K562 (cell line): ENCODE measurements around the gene RAMP2. TPM values are rescaled to one million over a fixed set of nuclear protein-coding genes. Genes with fewer than 3 reads are reported as not detected.

Source experiments
- CTBP1 ChIP-seq: fragments of 450-650 bp; IDR thresholded peaks from 2 replicates; pipeline ENCODE4 v1.6.1; 2016; ENCODE audit warnings: borderline replicate concordance
- DDX20 ChIP-seq: fragments of 450-650 bp; IDR thresholded peaks from 2 replicates; pipeline ENCODE4 v1.6.1; 2016; ENCODE audit warnings: missing genetic modification characterization, low read depth, mild to moderate bottlenecking, missing compliant biosample characterization, moderate library complexity
- EP300 ChIP-seq: IDR thresholded peaks from 2 replicates; pipeline ENCODE4 v1.6.1; 2012; ENCODE audit warnings: low read length, improper control_type of control experiment
- GABPB2 ChIP-seq: fragments of 250-450 bp; sonication (Bioruptor Pico); conservative IDR thresholded peaks from 2 replicates; pipeline ENCODE4 v1.5.1; 2021; ENCODE audit warnings: mild to moderate bottlenecking
- HNRNPH1 ChIP-seq: fragments of 200-400 bp; formaldehyde crosslinking; optimal IDR thresholded peaks from 2 replicates; pipeline ENCODE3; 2017; ENCODE audit warnings: low read depth, mild to moderate bottlenecking, low read length, moderate library complexity
- KLF1 ChIP-seq: fragments of 450-650 bp; IDR thresholded peaks from 2 replicates; pipeline ENCODE4 v1.6.1; 2016; ENCODE audit warnings: missing genetic modification characterization, missing compliant biosample characterization
- MEF2A ChIP-seq: IDR thresholded peaks from 2 replicates; pipeline ENCODE4 v1.6.1; 2011; ENCODE audit warnings: low read depth, mild to moderate bottlenecking, low read length, moderate library complexity; ENCODE audit not compliant: control insufficient read depth
- NBN ChIP-seq: fragments of 450-650 bp; IDR thresholded peaks from 2 replicates; pipeline ENCODE4 v1.6.1; 2016; ENCODE audit warnings: low read depth, mild to moderate bottlenecking
- PHF20 ChIP-seq: fragments of 450-650 bp; IDR thresholded peaks from 2 replicates; pipeline ENCODE4 v1.6.1; 2018; ENCODE audit not compliant: partially characterized antibody
- RBFOX2 ChIP-seq: fragments of 200-400 bp; formaldehyde crosslinking; IDR thresholded peaks from 2 replicates; pipeline ENCODE4 v1.6.1; 2017; ENCODE audit warnings: low read depth, mild to moderate bottlenecking, low read length, moderate library complexity
- RFX7 ChIP-seq: fragments of 250-450 bp; sonication (Bioruptor Pico); IDR thresholded peaks from 2 replicates; pipeline ENCODE4 v1.5.1; 2021; ENCODE audit warnings: mild to moderate bottlenecking
- SRSF1 ChIP-seq: fragments of 200-400 bp; formaldehyde crosslinking; IDR thresholded peaks from 2 replicates; pipeline ENCODE4 v1.6.1; 2017; ENCODE audit warnings: mild to moderate bottlenecking, low read depth, low read length, moderate library complexity
- SRSF3 ChIP-seq: fragments of 200-400 bp; formaldehyde crosslinking; IDR thresholded peaks from 2 replicates; pipeline ENCODE4 v1.6.1; 2016; ENCODE audit warnings: mild to moderate bottlenecking, low read length, moderate library complexity; ENCODE audit not compliant: insufficient read depth
- ZFPM2 ChIP-seq: fragments of 250-450 bp; sonication (Bioruptor Pico); IDR thresholded peaks from 2 replicates; pipeline ENCODE4 v1.5.1; 2022; ENCODE audit warnings: mild to moderate bottlenecking
- ZNF133 ChIP-seq: fragments of 250-450 bp; sonication (Bioruptor Pico); IDR thresholded peaks from 2 replicates; pipeline ENCODE4 v1.4.0; 2020; ENCODE audit warnings: mild to moderate bottlenecking
- ZNF23 ChIP-seq: fragments of 250-450 bp; sonication (Bioruptor Pico); IDR thresholded peaks from 2 replicates; pipeline ENCODE4 v1.4.0; 2020; ENCODE audit warnings: mild to moderate bottlenecking
- ZNF239 ChIP-seq: fragments of 250-450 bp; sonication (Bioruptor Pico); IDR thresholded peaks from 2 replicates; pipeline ENCODE4 v1.4.0; 2020; ENCODE audit warnings: mild to moderate bottlenecking
- polyA plus RNA-seq, 8 experiments: library from polyadenylated mRNA; depleted of rRNA in 4 of 8; stranded (reverse) in 5 of 8; unstranded in 3 of 8; fragments of >200 nt; fragmentation: Nextera tagmentation in 2 of 8; fragmentation: Illumina TruSeq in 1 of 8; extraction: Ambion mirVana in 2 of 8; extraction: Trizol in 1 of 8; gene quantifications; 2 replicates each; pipeline versions ENCODE4 v1.2.1 to v1.2.3, GENCODE V29; 2011 to 2014; ENCODE audit warnings: inconsistent platforms in 1 of 8, missing spikeins in 1 of 8
- total RNA-seq, 7 experiments: library from RNA; depleted of rRNA in 6 of 7; stranded (reverse); fragments of >200 nt in 6 of 7; fragmentation: Illumina TruSeq in 2 of 7; extraction: Trizol in 2 of 7; gene quantifications; 2 replicates each; pipeline versions ENCODE4 v1.2.1 to v1.2.3, GENCODE V29; 2011 to 2021; ENCODE audit warnings: low replicate concordance in 1 of 7
- TF ChIP-seq, protein P1 (sequence below), 2 experiments: fragments of 450-650 bp; conservative IDR thresholded peaks; 2 replicates each; pipeline ENCODE4 v1.6.1; 2017; ENCODE audit warnings: mild to moderate bottlenecking in 2 of 2, moderate library complexity in 2 of 2
- TF ChIP-seq, protein P2 (sequence below): fragments of 450-650 bp; conservative IDR thresholded peaks from 2 replicates; pipeline ENCODE4 v1.6.1; 2016; ENCODE audit warnings: missing genetic modification characterization, low read depth, mild to moderate bottlenecking, control low read depth, missing compliant biosample characterization
- TF ChIP-seq, protein P3 (sequence below), 2 experiments: fragments of 150-350 bp in 1 of 2; IDR thresholded peaks; 2 replicates each; pipeline ENCODE4 v1.6.1; 2012 to 2016; ENCODE audit warnings: low read depth in 2 of 2, low read length in 2 of 2, mild to moderate bottlenecking in 1 of 2, moderate library complexity in 1 of 2
- TF ChIP-seq, protein P4 (sequence below): sonication (generic); formaldehyde crosslinking; IDR thresholded peaks from 2 replicates; pipeline ENCODE4 v1.8.0; 2022; ENCODE audit warnings: mild to moderate bottlenecking, missing genetic modification reagents

Gene RAMP2
- total and polyA plus RNA-seq, 9 of the 15 experiments (the other 6 are each of a cell fraction or from before 2014, with no cell fraction given) = not detected

DNA sequence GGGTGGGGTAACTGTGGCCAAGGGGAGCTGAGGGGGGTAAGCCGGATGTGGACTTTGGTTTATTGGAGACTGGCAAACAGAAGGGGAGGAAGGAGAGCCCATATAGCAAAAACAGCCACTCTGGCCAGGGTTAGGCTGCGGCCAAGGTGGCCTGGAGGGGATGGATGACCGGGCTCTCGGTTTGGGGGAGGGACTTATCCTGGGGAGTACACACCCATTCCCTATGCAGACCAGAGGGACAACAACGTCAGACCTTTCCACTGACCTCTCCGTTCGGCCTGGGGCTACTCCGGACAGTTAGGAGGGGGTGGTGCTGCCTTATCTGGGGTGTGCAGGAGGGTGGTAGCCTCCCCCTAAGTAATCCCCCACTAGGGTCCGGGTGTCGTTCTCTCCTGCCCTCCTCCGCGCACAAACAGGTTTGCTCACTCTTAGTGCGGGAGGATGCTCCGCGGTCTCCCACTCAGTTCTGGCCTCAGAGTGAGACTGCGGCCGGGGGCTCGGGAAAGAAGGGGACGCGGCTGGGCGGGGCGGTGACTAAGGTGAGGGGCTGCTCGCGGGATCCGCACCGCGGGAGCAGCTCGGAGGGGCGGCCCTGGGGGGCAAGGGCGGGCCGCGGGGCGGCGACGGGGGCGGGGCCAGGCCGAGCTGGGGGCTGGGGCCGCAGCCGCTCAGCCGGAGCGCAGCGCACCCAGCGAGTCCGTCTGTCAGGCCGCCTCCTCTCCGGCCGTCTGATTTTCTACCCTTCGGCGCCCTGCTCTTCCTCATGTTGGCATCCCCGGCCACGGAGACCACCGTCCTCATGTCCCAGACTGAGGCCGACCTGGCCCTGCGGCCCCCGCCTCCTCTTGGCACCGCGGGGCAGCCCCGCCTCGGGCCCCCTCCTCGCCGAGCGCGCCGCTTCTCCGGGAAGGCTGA, 19.2 kb downstream of the RAMP2 start, which contains the start of gene WNK4 (continued):
- TF ChIP-seq ZNF23 (CRISPR knock-in tag) (no peak), DDX20 (tag) (no peak), NBN (peak; percentile 73; the same call in 1 of the 2 replicates), CTBP1 (peak; percentile 86), RFX7 (CRISPR knock-in tag) (no peak), ZFPM2 (CRISPR knock-in tag) (no peak), GABPB2 (CRISPR knock-in tag) (no peak), MEF2A (peak; percentile 52; the same call in 1 of the 2 replicates), EP300 (peak; percentile 94), KLF1 (peak; percentile 74; the same call in 1 of the 2 replicates), ZNF239 (CRISPR knock-in tag) (no peak), PHF20 (no peak), HNRNPH1 (no peak), SRSF1 (no peak), RBFOX2 (peak; percentile 85), SRSF3 (no peak), ZNF133 (CRISPR knock-in tag) (no peak)
- TF ChIP-seq, protein P1, sequence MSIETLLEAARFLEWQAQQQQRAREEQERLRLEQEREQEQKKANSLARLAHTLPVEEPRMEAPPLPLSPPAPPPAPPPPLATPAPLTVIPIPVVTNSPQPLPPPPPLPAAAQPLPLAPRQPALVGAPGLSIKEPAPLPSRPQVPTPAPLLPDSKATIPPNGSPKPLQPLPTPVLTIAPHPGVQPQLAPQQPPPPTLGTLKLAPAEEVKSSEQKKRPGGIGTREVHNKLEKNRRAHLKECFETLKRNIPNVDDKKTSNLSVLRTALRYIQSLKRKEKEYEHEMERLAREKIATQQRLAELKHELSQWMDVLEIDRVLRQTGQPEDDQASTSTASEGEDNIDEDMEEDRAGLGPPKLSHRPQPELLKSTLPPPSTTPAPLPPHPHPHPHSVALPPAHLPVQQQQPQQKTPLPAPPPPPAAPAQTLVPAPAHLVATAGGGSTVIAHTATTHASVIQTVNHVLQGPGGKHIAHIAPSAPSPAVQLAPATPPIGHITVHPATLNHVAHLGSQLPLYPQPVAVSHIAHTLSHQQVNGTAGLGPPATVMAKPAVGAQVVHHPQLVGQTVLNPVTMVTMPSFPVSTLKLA (conservative IDR thresholded peaks at IDR 0.05) = peak in 1 of 2 experiments; percentile 68; a peak in 2 of 4 replicates
- TF ChIP-seq, protein P2, sequence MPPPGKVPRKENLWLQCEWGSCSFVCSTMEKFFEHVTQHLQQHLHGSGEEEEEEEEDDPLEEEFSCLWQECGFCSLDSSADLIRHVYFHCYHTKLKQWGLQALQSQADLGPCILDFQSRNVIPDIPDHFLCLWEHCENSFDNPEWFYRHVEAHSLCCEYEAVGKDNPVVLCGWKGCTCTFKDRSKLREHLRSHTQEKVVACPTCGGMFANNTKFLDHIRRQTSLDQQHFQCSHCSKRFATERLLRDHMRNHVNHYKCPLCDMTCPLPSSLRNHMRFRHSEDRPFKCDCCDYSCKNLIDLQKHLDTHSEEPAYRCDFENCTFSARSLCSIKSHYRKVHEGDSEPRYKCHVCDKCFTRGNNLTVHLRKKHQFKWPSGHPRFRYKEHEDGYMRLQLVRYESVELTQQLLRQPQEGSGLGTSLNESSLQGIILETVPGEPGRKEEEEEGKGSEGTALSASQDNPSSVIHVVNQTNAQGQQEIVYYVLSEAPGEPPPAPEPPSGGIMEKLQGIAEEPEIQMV (tag) = peak; percentile 91
- TF ChIP-seq, protein P3, sequence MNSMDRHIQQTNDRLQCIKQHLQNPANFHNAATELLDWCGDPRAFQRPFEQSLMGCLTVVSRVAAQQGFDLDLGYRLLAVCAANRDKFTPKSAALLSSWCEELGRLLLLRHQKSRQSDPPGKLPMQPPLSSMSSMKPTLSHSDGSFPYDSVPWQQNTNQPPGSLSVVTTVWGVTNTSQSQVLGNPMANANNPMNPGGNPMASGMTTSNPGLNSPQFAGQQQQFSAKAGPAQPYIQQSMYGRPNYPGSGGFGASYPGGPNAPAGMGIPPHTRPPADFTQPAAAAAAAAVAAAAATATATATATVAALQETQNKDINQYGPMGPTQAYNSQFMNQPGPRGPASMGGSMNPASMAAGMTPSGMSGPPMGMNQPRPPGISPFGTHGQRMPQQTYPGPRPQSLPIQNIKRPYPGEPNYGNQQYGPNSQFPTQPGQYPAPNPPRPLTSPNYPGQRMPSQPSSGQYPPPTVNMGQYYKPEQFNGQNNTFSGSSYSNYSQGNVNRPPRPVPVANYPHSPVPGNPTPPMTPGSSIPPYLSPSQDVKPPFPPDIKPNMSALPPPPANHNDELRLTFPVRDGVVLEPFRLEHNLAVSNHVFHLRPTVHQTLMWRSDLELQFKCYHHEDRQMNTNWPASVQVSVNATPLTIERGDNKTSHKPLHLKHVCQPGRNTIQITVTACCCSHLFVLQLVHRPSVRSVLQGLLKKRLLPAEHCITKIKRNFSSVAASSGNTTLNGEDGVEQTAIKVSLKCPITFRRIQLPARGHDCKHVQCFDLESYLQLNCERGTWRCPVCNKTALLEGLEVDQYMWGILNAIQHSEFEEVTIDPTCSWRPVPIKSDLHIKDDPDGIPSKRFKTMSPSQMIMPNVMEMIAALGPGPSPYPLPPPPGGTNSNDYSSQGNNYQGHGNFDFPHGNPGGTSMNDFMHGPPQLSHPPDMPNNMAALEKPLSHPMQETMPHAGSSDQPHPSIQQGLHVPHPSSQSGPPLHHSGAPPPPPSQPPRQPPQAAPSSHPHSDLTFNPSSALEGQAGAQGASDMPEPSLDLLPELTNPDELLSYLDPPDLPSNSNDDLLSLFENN (IDR thresholded peaks at IDR 0.05; ENCODE audit: low read depth in 2 of 2, low read length in 2 of 2) = peak in 1 of 2 experiments; percentile 90; a peak in 2 of 4 replicates
- TF ChIP-seq, protein P4, sequence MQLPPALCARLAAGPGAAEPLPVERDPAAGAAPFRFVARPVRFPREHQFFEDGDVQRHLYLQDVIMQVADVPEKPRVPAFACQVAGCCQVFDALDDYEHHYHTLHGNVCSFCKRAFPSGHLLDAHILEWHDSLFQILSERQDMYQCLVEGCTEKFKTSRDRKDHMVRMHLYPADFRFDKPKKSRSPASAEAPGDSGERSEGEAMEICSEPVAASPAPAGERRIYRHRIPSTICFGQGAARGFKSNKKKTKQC (CRISPR knock-in tag) = no peak
